GM19023 (cell line): ENCODE measurements around the gene ZFAND3.
"Not testable (repeated sequence)": the region's sequence is repeated elsewhere in the genome, so short reads cannot be mapped to it uniquely, and the experiment has no call there.

Experiments used
- ATAC-seq: cut with Tn5 transposase; IDR thresholded peaks from one replicate; pipeline ENCODE4 v1.9.1; 2021; ENCODE audit warnings: mild to moderate bottlenecking, moderate library complexity; ENCODE audit not compliant: unreplicated experiment

Gene ZFAND3

DNA sequence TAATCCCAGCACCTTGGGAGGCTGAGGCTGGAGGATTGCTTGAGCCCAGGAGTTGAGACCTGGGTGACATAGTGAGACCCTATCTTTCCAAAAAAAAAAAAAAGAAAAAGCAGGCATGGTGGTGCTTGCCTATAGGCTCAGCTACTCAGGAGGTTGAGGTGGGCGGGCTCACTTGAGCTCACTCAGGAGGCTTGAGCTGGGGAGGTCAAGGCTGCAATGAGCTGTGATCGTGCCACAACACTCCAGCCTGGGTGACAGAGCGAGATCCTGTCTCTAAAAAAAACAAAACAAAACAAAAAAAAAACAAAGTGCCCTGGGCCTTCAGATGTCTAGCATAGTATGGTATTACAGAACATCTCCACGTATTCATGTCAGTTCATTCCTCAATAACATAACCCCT is 42.9 kb downstream of the ZFAND3 start:
- no peak for ATAC-seq

DNA sequence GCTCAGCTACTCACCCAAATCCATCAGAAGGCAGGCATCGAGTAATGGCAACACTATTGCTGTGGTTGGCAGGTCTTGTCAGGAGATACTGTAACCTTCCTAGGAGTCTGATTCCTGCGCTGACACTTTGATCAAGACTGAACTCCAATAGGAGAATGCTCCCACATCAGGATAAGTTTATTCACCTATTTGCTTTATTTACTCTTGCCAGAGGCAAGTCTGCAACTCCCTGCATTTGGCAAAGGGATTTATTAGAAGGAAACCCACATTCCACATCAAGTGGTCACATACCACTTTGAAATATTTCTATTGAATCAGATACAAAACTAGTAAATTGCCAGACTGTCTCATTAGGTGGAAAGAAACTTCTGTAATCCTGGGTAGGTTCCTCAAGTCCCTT is 43.5 kb downstream of the ZFAND3 start:
- ATAC-seq = no peak

DNA sequence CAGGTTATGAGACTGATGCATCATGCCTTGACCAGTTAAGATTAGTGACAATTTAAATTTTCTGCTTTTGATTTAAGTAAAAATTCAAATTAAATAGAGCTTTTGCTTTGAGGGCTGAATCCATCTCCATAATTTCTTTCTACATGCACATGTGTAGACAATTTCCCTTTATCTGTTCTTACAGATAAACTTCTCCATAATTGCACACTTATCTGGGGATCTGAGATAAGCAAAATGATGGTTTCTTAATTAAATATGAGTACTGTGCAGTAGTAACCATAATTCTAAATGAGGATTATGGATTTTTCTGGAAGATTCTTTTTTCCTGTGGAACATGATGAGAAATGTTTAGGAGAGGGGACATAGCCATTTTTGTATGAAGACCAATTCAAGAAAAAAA is 44.7 kb downstream of the ZFAND3 start:
- ATAC-seq = no peak

DNA sequence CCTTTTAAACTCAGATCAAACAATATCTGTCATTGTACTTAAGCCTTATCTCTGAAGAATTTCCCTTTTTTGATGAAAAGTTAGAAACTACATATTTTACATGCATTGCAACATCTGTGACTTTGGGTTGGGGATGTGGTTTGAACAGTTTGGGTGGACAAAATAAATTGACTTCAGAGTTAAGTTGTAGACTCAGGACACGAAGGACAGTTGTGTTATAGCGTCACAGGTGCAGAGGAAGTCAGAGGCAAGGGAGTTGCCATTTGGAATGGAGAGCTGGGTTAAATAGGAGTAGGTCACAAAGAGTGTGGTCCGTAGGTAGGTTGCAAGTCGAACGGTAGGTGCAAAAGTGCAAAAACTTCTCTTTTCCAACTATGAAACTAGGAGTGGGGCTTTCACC is 46.0 kb downstream of the ZFAND3 start:
- ATAC-seq = no peak

DNA sequence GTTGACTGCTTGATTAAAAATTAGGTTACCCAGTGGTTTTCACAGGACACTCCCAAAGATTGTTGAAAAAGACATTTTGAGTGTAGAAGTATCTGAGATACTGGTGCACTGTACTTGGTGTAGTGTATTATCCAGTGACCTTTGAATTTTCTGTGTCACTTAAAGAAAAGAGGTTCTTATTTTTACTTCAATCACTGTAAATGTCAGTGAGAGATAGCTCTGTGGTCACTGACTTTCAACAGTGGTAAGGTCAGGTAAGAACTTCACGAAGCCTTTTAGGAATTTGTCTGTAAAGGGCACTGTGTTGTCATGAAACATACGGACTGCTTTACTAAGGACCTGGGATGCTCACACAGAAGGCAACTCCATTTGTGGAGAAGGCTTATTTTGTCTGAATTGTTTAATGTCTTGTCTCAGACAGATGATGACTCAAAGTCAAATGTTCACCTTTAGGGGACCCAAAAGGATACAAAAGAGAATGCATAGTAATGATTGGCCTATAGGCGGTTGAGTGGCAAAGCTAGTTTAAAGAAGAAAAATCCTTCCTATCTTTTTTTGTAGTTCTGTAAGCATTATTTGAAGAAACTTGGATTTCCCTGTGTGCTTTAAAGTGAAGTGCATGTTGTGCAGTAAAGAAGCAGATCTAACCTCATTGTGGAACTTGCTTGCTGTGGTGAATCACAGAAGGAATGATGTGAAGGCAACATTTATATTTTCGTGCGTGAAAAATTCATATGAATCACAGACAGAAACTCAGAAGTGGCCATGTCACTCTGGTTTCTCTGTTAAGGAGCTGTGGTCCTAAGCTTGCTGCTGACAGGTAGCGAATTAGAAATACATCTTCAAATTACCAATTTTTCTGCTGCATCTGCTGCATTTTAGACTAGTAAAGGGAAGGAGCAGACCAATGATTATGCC is 47.3 kb downstream of the ZFAND3 start:
- ATAC-seq = no peak

DNA sequence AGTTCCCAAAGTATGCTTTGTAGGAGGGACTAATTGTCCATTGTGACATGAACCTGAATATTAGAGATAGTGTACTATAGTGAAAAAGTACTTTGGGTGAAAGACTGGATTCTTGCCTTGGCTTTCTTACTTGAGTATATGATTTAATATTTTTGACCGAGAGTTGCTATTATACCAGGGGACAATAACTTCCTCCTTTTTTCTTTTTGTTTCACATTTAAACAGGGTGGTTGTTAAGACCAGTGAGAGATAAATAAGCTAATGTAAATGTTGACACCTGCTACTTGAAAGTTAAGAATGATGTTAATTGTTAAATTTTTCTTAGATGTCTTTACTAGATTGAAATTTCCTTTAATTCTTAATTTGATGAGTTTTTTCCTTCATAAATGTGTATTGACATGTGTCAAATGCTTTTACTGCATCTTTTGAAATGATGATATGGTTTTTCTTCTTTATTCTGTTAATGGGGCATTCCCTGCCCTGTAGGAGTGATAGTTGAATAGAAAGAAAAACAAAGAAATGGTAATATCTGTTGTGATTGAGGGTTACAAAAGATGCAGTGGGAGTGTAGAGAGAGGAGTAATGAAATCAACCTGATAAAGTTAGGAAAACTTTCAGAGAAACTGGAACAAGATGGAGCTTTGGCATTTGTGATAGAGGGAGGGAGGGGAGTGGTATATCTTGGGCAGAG is 48.4 kb downstream of the ZFAND3 start:
- no peak for ATAC-seq

DNA sequence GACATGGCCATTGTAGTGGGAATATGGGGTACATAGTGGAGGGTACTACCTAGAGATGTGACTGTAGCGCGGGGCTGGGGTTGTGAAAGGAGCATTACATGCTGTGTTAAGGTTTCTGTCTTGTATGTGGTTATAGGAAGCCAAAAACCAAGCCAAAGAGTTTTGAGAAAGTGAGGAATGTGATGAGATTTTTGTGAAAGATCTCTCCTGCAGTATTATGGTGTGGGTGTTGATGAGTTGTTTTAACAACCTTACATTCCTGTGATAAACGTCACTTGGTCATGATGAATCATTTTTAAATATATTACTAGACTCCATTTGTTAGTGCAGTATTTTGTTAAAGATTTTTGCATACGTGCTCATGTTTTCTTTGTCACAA is 48.9 kb downstream of the ZFAND3 start:
- no peak for ATAC-seq

DNA sequence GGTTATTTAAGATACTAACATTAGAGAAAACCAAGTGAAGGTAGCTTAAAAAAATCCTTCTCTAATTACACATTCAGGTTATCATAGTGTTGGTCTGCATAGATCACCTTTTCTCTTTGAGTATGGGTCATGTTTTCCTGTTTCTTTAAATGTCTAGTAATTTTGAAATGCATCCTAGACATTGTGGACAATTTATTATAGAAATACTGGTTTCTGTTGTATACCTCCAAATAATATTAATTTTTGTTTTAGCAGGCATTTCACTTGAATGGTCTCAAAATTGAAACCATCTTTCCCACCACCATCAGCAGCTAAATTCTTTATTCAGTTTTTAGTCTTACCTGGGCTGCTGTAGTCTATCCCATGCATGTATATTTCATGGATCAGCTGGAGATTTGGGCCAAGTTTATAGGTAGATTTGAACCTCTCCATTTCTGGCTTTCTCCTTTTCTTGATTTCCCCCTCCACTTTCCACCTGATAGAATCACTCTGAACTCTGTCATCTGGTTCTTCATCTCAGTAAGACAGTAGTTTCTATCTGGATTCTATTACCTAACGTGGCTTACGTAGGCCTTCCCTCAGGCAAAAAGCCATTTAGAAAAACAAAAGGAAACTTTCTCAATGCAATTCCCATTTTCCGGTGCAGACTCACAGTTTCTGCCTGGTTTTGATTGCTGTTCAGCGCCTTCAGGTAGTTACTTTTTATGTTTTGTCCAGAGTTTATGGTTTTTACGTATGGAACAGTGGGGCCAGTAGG is 52.3 kb downstream of the ZFAND3 start:
- ATAC-seq = no peak

DNA sequence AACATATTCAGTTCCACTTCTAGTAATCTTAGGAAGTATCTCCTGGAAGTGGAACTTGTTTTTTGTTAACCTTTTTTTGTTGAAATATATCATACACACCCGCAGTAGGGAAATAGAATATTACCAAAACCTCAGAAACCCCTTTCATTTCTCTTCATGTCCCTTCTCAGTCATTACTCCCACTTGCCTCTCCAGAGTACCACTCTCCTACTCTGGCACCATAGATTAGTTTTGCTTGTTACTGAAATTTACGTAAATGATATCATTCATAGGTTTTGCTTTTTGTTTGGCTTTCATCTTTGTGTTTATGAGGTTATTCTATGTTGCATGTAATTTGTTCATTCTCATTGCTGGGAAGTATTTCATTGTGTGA is 52.8 kb downstream of the ZFAND3 start:
- no peak for ATAC-seq

DNA sequence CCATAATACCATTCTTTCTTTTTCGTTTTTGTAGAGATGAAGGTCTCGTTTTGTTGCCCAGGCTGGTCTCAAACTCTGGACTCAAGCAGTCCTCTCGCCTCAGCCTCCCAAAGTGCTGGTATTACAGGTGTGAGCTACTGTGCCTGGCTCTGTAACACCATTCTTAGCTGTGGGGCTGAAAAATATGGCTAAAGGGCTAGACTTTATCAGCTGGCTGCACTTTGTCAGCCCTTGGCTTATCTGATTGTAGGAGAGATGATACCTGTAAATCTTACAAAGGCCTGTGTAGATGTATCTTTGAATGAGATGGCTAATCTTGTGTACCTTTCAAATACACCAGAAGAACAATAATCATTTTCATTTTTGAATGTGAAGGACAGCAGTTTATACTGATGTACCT is 55.2 kb downstream of the ZFAND3 start:
- ATAC-seq = no peak

DNA sequence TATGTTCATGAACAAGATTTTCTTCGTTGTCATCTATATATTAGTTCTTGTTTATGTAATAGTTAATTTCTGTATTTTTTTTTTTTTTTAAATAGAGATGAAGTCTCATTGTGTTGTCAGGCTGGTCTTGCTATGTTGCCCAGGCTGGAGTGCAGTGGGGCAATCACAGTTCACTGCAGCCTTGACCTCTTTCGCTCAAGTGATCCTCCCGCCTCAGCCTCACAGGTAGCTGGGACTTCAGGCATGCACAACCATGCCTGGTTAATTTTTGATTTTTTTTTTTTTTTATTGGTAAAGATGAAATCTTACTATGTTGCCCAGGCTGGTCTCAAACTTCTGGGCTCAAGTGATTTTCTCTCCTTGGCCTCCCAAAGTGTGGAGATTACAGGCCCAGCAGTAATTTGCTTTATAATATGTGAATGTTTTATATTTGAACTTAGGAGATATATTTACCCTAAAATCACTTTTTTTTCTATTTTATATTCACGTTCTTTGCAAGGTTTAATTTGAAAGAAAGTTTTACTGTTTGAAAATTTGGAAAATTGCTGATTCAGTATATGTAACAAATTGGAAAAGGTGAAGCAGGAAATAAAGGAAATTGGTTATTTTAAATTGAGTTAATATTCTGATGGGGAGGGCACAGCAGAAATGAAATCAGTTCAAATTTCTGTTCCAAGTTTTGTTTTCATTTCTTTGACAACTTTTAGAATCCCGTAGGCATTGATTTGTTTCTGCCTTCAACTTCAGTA is 56.2 kb downstream of the ZFAND3 start:
- ATAC-seq = no peak

DNA sequence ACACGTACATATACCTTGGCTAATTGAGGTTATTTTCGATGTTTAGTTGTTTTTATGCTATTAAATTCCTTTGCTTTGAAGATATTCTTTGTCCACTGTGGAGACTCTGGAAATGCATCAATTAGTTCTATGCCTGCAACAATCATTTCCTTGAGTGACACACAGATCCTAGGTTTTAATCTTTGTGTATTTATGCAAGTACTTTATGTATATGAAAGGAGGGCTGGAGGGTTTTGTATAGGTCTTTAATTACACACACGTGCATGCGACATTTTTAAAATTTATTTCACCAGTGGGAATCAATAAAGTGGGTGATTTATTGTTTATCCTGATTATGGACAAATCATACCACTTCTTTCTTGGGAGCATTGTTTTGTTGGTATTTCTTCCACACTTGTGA is 57.3 kb downstream of the ZFAND3 start:
- ATAC-seq = no peak

DNA sequence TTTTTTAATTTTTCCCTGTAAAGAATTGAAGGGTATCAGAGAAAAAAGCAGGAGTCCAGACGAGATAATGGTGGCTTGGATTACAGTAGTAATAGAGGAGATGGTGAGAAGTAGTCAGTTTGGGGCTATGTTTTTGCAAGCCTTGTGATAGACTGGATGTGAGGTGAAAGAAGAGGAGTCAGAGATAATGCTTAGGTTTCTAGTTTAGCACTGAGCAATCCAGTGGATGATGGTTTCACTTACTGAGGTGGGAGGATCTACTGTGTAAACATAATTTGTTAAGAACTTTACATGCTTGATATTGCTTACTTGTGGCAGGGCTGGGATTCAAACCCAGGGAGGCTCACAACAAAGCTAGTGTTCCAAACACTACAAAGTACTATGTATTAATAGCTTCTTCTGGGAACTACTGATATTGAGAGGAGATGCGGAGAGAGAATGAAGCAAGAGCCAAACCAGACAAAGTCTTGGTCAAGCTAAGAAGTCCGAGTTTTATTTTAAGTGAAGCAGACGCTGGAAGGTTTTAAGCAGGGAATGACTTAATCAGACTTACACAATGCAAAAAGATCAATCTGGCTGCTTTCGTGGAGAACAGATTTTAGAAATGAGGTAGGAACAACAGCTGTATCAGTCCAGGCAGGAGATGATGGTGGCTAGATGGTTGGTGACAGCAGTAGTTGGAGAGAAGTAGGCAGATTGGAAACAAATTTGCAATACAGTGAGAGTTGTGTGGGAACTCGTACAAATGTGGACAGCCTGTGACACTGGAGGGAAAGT is 58.0 kb downstream of the ZFAND3 start:
- no peak for ATAC-seq

DNA sequence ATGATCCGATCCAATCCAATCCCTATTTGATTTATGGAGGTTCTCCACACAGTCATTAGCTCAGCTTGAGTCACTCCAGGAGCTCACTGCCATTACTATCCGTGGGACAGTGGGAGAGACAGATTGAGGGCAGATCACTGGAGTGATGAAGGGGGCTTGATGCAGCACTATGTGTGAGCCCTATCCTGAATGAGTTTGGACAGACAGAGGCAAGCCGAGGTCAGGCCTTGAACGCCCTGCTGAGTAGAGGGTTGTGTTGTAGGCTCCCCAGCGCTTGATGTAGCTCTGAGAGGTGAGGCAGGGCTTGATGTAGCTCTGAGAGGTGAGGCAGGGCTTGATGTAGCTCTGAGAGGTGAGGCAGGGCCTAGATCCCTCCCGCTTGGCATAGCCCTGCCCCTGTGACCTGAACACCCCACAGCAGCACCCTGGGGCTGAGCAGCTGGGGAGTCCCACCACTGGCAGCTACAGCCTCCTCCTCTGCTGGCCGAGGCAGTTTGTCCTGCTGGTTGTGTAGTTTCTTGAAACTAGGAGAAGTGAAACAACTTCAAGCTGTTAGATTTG is 58.7 kb downstream of the ZFAND3 start:
- ATAC-seq = no peak

DNA sequence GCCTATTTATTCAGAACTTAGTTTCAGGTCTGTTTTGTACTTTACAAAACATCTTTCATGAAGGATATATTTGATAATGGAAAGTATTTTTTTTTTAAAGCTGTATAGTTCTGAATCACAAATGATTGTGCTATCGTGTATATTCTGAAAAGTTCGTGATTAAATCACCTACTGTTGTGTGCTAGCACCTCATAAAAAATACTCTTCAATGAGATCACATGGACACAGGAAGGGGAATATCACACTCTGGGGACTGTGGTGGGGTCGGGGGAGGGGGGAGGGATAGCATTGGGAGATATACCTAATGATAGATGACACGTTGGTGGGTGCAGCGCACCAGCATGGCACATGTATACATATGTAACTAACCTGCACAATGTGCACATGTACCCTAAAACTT is 61.1 kb downstream of the ZFAND3 start:
- not testable (repeated sequence) for ATAC-seq

DNA sequence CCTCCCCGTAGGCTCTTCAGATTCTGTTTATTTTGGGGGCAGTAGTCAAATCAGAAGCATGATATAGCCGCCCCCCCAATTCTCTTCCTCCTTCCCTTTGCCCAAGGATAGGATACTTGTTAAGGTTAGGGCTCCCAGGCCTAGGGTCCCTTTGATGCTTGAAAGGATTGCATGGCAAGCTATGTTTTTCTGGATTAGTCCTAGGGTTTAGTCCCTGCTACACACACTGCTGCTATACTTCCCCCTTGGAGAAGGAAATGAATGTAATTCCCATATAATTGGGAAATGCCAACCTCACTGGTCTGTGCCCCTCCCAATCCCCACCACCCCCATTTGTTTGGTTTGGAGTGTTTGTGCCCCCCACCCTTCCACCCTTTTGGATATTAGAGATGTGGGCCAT is 62.8 kb downstream of the ZFAND3 start:
- ATAC-seq = no peak

DNA sequence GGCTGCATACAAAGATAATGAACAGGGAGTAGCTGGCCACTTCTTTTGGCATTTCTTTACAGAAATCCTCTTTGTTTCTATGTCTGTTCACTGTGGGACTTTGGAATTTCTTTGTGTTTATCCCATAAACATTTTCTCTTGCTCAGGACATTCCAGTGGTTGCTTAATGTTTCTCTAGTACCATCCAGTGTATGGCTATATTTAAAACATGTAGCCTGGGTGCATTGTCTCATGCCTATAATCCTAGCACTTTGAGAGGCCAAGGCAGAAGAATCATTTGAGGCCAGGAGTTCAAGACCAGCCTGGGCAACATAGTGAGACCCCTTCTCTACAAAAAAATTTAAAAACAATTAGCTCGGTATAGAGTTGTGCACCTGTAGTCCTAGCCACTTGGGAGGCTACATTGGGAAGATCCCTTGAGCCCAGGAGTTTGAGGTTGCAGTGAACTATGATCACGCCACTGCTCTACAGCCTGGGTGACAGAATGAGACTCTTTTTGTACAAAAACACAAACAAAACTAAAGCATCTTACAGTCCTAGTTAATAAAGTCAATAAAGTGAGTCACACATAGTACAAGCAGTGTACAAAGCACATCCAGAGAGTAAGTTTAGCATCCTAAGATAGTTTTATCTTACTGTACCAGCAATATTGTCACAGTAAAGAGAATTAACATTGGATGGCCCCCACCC is 63.3 kb downstream of the ZFAND3 start:
- ATAC-seq = no peak

DNA sequence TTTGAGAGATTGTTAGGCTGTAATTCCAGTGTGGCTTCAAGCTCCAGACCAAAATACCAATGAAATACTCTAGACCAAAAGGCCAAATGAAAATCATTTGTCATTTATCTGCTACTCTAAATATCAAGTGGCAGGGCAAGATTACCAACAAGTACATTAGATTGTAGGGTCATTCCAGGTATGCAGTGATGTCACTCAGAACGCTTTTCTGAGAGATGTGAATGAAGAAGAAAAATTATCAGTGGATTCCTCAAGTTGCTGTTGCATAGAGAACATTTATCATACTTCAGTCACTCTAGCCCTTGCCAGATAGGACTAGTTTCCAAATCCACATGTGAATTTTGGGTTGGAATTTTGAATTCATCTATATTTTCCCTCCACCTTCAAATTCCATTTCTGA is 65.0 kb downstream of the ZFAND3 start:
- no peak for ATAC-seq

DNA sequence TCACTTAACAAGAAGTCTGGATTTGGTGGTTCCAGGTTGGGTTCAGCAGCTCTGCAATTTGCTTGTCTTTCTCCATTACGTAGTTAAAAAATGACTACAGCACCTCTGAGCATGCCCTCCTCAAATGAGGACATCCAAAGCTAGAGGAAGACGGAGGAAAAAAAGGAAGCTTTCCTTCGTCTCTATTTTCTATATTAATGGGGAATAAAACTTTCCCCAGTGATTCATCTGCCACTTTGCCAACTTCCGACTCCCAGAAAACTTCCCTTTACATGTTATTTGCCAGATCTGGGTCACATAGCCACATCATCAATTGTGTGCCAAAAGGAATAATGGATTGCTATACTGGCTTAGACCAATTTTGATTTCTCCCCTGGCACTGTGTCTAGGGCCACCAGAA is 69.5 kb downstream of the ZFAND3 start:
- no peak for ATAC-seq
